ENCODE data around the gene MGAT3. TPM values are rescaled to one million over a fixed set of nuclear protein-coding genes. Genes with fewer than 3 reads are reported as not detected.
"Not testable (repeated sequence)": the region's sequence is repeated elsewhere in the genome, so short reads cannot be mapped to it uniquely, and the experiment has no call there.

Gene MGAT3
- total RNA-seq, 1 donor from 2014 or later: 0.11 TPM

DNA sequence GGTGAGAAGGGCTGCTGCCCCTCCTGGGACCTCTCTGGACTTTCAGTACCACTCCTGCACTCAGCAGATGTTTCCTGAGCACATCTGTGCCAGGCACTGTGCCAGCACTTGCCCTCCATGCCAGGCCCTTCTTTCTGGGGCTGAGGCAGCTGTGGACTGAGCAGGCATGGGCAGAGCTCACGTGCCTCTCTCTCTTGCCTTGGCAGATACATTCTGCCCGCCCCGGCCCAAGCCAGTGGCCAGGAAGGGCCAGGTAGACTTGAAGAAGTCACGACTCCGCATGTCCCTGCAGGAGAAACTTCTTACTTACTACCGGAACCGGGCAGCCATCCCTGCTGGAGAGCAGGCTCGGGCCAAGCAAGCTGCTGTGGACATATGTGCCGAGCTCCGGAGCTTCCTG lies 55.2 kb downstream of the MGAT3 start:
- H3K36me3 Mint-ChIP-seq (ENCODE audit: low read depth): peaks cover 84% of the 10 kb centered on the region
- H3K4me1 Mint-ChIP-seq (ENCODE audit: low read depth): peaks cover 23% of the 10 kb centered on the region
- no peak for DNase-seq (ENCODE audit: low spot score)
- H3K27me3 Mint-ChIP-seq (ENCODE audit: low read depth): no peaks in the 10 kb centered on the region
- H3K4me3 Mint-ChIP-seq (ENCODE audit: low read depth): no peak overlapping the region
- H3K9me3 Mint-ChIP-seq: no peaks in the 10 kb centered on the region
- intact Hi-C loops (cut with micrococcal nuclease): no loop called here
- H3K27ac Mint-ChIP-seq: no peak overlapping the region

DNA sequence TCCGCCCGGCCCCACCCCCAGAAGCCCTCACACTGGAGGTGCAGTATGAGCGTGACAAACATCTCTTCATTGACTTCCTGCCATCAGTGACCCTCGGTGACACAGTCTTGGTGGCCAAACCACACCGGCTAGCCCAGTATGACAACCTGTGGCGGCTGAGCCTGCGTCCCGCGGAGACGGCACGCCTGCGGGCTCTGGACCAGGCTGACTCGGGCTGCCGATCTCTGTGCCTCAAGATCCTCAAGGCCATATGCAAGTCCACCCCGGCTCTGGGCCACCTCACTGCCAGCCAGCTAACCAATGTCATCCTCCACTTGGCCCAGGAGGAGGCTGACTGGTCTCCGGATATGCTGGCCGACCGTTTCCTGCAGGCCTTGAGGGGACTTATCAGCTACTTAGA lies 57.0 kb downstream of the MGAT3 start:
- intact Hi-C loops (cut with micrococcal nuclease): no loop called here
- Mint-ChIP-seq H3K4me1 (ENCODE audit: low read depth) (peaks cover 25% of the 10 kb centered on the region), H3K27ac (no peak overlapping the region), H3K27me3 (ENCODE audit: low read depth) (no peaks in the 10 kb centered on the region), H3K4me3 (ENCODE audit: low read depth) (no peak overlapping the region), H3K36me3 (ENCODE audit: low read depth) (peaks cover 81% of the 10 kb centered on the region), H3K9me3 (no peaks in the 10 kb centered on the region)
- no peak for DNase-seq (ENCODE audit: low spot score)

DNA sequence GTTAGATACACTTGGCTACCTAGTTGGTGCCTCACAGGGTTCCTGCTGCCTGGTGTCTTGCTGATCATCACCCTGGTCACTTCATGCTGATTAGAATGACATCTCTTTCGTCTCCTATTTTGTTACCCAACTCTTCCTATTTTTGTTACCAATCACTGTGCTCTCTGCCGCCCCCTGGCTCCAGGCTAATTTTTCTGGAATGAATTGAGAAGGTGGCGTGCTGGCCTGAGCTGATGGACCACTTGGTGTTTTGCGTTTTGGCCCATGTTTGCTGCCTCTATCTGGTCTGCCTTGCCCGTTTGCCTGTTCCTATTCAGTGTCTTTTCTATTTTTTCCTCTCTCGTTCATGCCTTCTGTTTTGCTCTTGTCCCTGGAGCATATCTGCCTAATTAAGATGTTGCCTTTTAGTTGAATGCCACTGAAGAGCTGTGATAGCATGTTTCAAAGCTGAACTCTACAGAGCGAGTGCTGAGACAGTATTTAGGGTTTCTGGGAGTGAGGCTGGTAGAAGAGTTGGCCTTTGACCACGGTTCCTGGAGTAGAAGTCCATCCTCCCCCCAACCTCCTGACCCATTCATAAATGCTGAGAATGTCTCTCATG lies 57.7 kb downstream of the MGAT3 start:
- DNase-seq (ENCODE audit: low spot score): no peak
- no peaks in the 10 kb centered on the region for H3K27me3 Mint-ChIP-seq (ENCODE audit: low read depth)
- H3K4me3 Mint-ChIP-seq (ENCODE audit: low read depth): no peak overlapping the region
- intact Hi-C loops (cut with micrococcal nuclease): no loop called here
- H3K9me3 Mint-ChIP-seq: no peaks in the 10 kb centered on the region
- H3K27ac Mint-ChIP-seq: no peak overlapping the region
- H3K36me3 Mint-ChIP-seq (ENCODE audit: low read depth): peaks cover 79% of the 10 kb centered on the region
- H3K4me1 Mint-ChIP-seq (ENCODE audit: low read depth): peaks cover 28% of the 10 kb centered on the region

DNA sequence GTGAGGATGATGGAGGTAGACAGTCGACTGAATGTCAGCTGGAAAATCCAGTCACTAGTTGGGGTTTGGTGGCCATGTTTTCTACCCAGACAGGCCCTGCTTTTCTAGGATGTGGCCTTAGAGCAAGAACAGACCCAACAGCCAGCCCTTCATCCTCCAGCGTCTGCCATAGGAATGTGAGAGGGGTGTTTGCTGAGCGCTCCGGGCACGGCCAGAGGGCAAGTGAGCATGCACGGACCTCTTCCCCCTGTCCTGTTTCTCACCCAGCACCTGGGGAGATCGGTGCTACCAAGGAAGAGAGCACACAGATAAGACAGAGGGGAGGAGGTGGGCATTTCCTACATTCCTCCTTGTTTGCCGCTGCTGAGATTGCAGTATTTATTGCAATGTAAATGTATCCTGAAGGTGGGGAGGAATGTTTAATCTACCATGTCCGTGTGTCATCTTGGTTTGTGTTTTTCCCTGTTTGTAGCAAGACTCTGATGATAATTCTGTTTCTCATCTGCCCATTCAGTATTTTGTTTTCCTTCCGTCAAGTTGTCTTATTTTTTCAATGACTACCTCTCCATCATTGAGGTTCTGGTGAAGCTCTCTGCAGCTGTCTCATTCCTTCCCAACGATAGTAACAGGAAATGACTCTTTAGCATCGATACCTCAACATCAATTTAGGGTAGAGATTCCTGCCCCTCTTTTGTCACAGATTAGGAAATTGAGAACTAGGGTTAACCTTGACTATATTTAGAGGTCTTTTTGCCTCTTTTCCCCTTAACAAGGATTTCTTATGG lies 58.6 kb downstream of the MGAT3 start:
- peak overlapping the region; percentile 22 for H3K27ac Mint-ChIP-seq
- H3K36me3 Mint-ChIP-seq (ENCODE audit: low read depth): peaks cover 77% of the 10 kb centered on the region
- no peaks in the 10 kb centered on the region for H3K27me3 Mint-ChIP-seq (ENCODE audit: low read depth)
- no peak for DNase-seq (ENCODE audit: low spot score)
- peaks cover 27% of the 10 kb centered on the region for H3K4me1 Mint-ChIP-seq (ENCODE audit: low read depth)
- intact Hi-C loops (cut with micrococcal nuclease): no loop called here
- H3K9me3 Mint-ChIP-seq: no peaks in the 10 kb centered on the region
- no peak overlapping the region for H3K4me3 Mint-ChIP-seq (ENCODE audit: low read depth)

DNA sequence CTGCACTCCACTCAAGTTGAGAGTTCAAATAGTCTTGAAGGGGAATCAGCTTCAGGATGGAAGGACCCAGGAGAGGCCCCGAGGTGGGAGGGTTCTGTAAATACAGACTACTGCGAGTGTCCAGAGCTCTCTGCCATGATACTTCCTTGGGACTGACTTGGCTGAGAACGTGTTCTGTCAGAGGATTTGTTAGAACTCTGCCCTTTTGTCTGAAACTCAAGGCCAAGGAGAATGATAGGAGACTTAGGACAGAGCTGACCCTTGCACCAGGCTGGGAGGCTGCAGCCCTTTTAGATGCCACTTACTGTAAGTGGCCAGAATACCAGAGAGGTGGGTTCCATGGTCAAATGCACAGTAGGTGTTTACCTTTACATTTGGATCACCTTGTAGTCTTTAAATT lies 60.7 kb downstream of the MGAT3 start:
- intact Hi-C loops (cut with micrococcal nuclease): no loop called here
- H3K36me3 Mint-ChIP-seq (ENCODE audit: low read depth): peaks cover 78% of the 10 kb centered on the region

DNA sequence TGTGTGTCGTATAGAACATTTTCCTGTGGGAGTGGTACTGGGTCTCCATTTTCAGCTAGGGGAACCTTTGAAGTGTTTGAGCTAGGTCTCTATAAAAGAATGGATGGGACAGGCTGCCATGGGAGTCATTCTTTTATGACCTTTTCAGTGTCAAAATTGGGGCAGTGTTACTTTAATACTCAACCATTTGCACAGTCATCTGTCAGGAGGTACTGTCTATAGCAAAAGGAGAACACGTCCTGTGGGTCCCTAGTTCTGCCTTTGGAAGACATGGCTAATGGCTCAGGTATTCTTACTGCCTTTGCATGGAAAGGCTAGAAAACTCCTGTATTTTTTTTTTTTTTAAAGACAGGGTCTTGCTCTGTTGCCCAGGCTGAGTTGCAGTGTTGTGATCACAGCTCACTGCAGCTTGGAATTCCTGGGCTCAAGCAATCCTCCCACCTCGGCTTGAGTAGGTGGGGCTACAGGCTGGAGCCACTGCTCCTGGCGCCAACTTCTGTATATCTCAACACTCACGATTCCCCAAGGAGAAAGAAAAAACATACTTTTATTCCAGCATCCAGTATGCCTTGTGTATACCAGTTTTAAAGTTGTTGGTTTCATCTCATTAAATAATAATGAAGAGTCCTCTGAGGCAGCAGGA lies 61.5 kb downstream of the MGAT3 start:
- Mint-ChIP-seq H3K27ac (peak overlapping the region; percentile 98), H3K4me1 (ENCODE audit: low read depth) (peaks cover 43% of the 10 kb centered on the region), H3K27me3 (ENCODE audit: low read depth) (no peaks in the 10 kb centered on the region), H3K4me3 (ENCODE audit: low read depth) (peak overlapping the region; percentile 96), H3K9me3 (no peaks in the 10 kb centered on the region), H3K36me3 (ENCODE audit: low read depth) (peaks cover 79% of the 10 kb centered on the region)
- DNase-seq (ENCODE audit: low spot score): no peak
- intact Hi-C loops (cut with micrococcal nuclease): no loop called here

More for the DNA sequence above, 60.7 kb downstream of the MGAT3 start:
- no peaks in the 10 kb centered on the region for H3K9me3 Mint-ChIP-seq
- H3K4me3 Mint-ChIP-seq (ENCODE audit: low read depth): no peak overlapping the region
- H3K27ac Mint-ChIP-seq: no peak overlapping the region
- H3K27me3 Mint-ChIP-seq (ENCODE audit: low read depth): no peaks in the 10 kb centered on the region
- DNase-seq (ENCODE audit: low spot score): no peak
- peaks cover 36% of the 10 kb centered on the region for H3K4me1 Mint-ChIP-seq (ENCODE audit: low read depth)

DNA sequence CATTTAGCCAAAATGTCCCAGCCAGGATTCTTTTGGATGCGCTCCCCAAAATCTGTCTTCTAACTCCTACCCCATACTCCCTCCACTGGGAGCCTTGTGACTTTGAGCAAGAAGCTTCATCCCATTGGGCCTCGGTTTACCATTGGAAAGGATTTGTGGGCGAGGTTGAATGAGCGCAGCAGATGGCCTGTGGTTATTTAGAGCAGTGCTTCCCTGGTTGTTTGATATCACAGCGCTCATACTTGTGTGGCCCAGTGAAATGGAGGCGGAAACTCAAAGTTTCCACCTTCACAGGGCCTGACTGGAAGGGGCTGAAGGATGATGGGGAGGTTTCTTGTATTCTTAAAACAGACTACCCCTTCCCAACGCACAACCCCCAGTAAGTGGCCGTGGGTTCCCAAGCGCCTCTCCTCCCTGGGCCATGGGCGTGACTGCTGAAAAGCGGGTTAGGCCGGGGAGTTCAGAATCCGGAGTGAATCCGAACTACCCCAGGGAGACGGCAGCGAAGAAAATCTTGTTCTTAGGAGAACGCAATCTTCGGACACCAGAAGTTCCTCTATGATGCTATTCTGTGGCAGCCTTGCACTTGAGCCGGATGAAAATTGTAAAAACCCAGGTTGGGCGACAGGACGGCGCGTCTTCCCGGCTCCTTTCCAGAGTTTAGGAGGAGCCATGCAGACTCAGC lies 62.3 kb downstream of the MGAT3 start:
- Mint-ChIP-seq H3K27me3 (ENCODE audit: low read depth) (no peaks in the 10 kb centered on the region), H3K4me1 (ENCODE audit: low read depth) (peaks cover 46% of the 10 kb centered on the region), H3K36me3 (ENCODE audit: low read depth) (peaks cover 77% of the 10 kb centered on the region), H3K27ac (peak overlapping the region; percentile 98), H3K9me3 (no peaks in the 10 kb centered on the region), H3K4me3 (ENCODE audit: low read depth) (peak overlapping the region; percentile 96)
- no peak for DNase-seq (ENCODE audit: low spot score)
- intact Hi-C loops (cut with micrococcal nuclease): no loop called here

DNA sequence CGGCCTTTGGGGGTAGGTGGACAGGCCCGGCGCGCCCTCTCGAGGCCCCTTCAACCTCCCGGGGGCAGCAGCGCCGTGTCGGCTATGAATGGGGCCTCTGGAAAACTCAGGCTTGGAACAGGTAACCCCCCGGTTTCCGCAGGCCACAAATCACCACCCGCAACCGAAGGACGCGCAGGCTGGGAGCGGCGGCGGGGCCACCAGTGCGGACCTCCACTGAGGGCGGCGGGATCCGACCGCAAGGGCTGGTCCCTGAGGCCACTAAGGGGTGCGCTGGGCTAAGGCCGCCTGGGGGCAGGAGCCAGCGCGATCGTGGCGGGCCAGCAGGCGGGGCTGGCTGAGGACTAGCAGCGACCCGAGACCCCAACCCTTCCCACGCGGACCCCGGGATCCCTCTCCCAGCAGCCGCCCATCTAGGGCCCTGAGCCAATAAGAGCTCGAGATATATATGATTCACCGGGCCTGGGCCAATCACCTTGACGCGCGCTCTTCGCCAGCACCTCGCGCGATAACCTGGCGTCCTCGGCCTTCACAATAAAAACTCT lies 62.9 kb downstream of the MGAT3 start:
- Mint-ChIP-seq H3K9me3 (no peaks in the 10 kb centered on the region), H3K36me3 (ENCODE audit: low read depth) (peaks cover 77% of the 10 kb centered on the region), H3K27ac (peak overlapping the region; percentile 98), H3K4me1 (ENCODE audit: low read depth) (peaks cover 45% of the 10 kb centered on the region), H3K27me3 (ENCODE audit: low read depth) (no peaks in the 10 kb centered on the region), H3K4me3 (ENCODE audit: low read depth) (peak overlapping the region; percentile 96)
- peak; percentile 97 for DNase-seq (ENCODE audit: low spot score)
- intact Hi-C loops (cut with micrococcal nuclease): loop anchor here (1.0 kb wide), 4 partner anchors 13 to 200 kb away; partner anchors contain the start of genes MIEF1, RPL3, RPS19BP1 and TAB1

DNA sequence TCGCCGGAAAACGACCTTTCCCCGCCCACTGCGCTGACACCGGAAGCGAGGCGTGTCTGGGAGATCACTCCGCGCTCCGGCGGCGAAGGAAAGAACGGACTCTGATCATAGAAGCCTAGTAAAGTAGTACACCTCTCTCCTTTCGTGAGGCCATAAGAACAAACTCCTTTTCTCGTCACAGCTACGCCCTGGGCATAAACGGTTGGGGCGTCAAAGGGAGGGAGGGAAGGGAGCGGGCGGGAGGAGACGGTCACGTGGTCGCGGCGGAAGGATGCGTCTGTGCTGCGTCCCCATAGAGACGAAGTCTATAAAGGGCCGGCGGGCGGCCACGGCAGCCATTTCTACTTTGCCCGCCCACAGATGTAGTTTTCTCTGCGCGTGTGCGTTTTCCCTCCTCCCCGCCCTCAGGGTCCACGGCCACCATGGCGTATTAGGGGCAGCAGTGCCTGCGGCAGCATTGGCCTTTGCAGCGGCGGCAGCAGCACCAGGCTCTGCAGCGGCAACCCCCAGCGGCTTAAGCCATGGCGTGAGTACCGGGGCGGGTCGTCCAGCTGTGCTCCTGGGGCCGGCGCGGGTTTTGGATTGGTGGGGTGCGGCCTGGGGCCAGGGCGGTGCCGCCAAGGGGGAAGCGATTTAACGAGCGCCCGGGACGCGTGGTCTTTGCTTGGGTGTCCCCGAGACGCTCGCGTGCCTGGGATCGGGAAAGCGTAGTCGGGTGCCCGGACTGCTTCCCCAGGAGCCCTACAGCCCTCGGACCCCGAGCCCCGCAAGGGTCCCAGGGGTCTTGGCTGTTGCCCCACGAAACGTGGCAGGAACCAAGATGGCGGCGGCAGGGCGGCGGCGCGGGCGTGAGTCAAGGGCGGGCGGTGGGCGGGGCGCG lies 63.7 kb downstream of the MGAT3 start, which contains the start of gene ATF4:
Gene ATF4, plus strand, starts transcription at position 337 of the 880 bp plus-strand sequence. CDS start 884 bp downstream, outside the sequence.
- DNase-seq (ENCODE audit: low spot score): no peak
- Mint-ChIP-seq H3K27ac (peak within 1 kb of the TSS; percentile 98), H3K9me3 (no peaks in the 10 kb centered on the region), H3K36me3 (ENCODE audit: low read depth) (peaks cover 77% of the 10 kb centered on the region), H3K27me3 (ENCODE audit: low read depth) (no peaks in the 10 kb centered on the region), H3K4me1 (ENCODE audit: low read depth) (peaks cover 50% of the 10 kb centered on the region), H3K4me3 (ENCODE audit: low read depth) (peak within 1 kb of the TSS; percentile 96)
- intact Hi-C loops (cut with micrococcal nuclease): loop anchor here (1.0 kb wide), 4 partner anchors 12 to 201 kb away; partner anchors contain the start of genes MIEF1, RPL3, RPS19BP1 and TAB1

DNA sequence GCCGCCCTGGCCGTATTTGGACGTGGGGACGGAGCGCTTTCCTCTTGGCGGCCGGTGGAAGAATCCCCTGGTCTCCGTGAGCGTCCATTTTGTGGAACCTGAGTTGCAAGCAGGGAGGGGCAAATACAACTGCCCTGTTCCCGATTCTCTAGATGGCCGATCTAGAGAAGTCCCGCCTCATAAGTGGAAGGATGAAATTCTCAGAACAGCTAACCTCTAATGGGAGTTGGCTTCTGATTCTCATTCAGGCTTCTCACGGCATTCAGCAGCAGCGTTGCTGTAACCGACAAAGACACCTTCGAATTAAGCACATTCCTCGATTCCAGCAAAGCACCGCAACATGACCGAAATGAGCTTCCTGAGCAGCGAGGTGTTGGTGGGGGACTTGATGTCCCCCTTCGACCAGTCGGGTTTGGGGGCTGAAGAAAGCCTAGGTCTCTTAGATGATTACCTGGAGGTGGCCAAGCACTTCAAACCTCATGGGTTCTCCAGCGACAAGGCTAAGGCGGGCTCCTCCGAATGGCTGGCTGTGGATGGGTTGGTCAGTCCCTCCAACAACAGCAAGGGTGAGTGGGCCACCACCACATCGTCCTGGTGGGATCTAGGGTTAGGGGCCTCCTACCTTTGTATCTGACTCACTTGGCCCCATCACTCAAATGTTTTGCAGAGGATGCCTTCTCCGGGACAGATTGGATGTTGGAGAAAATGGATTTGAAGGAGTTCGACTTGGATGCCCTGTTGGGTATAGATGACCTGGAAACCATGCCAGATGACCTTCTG lies 64.5 kb downstream of the MGAT3 start:
- H3K27me3 Mint-ChIP-seq (ENCODE audit: low read depth); H3K9me3 Mint-ChIP-seq; DNase-seq (ENCODE audit: low spot score); intact Hi-C loops (cut with micrococcal nuclease): not testable (repeated sequence)
- Mint-ChIP-seq H3K27ac (peak overlapping the region; percentile 98), H3K4me1 (ENCODE audit: low read depth) (peaks cover 49% of the 10 kb centered on the region), H3K36me3 (ENCODE audit: low read depth) (peaks cover 76% of the 10 kb centered on the region), H3K4me3 (ENCODE audit: low read depth) (peak overlapping the region; percentile 96)

DNA sequence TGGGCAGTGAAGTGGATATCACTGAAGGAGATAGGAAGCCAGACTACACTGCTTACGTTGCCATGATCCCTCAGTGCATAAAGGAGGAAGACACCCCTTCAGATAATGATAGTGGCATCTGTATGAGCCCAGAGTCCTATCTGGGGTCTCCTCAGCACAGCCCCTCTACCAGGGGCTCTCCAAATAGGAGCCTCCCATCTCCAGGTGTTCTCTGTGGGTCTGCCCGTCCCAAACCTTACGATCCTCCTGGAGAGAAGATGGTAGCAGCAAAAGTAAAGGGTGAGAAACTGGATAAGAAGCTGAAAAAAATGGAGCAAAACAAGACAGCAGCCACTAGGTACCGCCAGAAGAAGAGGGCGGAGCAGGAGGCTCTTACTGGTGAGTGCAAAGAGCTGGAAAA lies 65.3 kb downstream of the MGAT3 start:
- H3K4me1 Mint-ChIP-seq (ENCODE audit: low read depth): peaks cover 51% of the 10 kb centered on the region
- H3K27ac Mint-ChIP-seq: peak overlapping the region; percentile 98
- H3K4me3 Mint-ChIP-seq (ENCODE audit: low read depth): peak overlapping the region; percentile 96
- H3K9me3 Mint-ChIP-seq; DNase-seq (ENCODE audit: low spot score); intact Hi-C loops (cut with micrococcal nuclease); H3K27me3 Mint-ChIP-seq (ENCODE audit: low read depth): not testable (repeated sequence)
- H3K36me3 Mint-ChIP-seq (ENCODE audit: low read depth): peaks cover 73% of the 10 kb centered on the region
